GM12891 (cell line): Measurements from ENCODE around the gene NKX3-2.

ENCODE experiments used
- POLR2A ChIP-seq: IDR thresholded peaks from 2 replicates; pipeline ENCODE4 v1.6.1; 2011; ENCODE audit warnings: low read depth, low read length, control low read depth
- POLR2AphosphoS5 ChIP-seq: IDR thresholded peaks from 2 replicates; pipeline ENCODE4 v1.6.1; 2011; ENCODE audit warnings: low read depth, low read length, control low read depth
- TAF1 ChIP-seq: IDR thresholded peaks from 2 replicates; pipeline ENCODE4 v1.6.1; 2011; ENCODE audit warnings: low read depth, low read length, control low read depth

- TF ChIP-seq POLR2AphosphoS5 (no peak), POLR2A (no peak), TAF1 (no peak)
Observed at GRCh38 chr4:13539047-13539618, 5.2 kb downstream of the NKX3-2 start.
